ENCODE results near the gene KCNC1. TPM values are rescaled to one million over a fixed set of nuclear protein-coding genes. Genes with fewer than 3 reads are reported as not detected.

KCNC1 gene
- total and polyA plus RNA-seq, 9 of the 15 experiments (the other 6 are each of a cell fraction or from before 2014, with no cell fraction given): 0.05 to 0.08 TPM; not detected in 7

DNA sequence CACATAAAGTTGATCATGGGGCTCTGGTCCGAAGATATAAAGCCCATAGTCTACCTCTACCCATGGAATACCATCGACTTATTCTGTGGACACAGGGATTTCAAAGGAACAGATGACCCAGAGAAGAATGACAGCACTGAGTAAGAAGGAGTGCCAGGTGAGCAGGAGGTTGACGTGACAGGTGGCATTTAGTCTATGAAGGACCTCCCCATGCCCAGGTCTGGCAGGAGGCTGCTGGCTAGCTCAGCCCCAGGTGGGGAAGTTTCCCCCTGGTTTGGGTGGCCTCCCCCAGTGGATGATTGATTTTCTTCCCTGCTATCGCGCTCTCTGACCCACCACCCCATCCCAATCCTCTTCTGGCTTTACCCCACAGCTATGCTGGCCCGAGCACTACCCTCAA is 39.1 kb downstream of the KCNC1 start:
- H3K4me2 ChIP-seq (ENCODE audit: insufficient read depth, low read length): no peak overlapping the region
- no peaks in the 10 kb centered on the region for H3K9me3 ChIP-seq (replicated peaks; ENCODE audit: control insufficient read depth, insufficient read depth, low read depth, low read length)
- peaks cover 10% of the 10 kb centered on the region; the same call in 1 of the 2 replicates for H4K20me1 ChIP-seq (replicated peaks; ENCODE audit: control insufficient read depth, insufficient read depth, low read length)
- ChIA-PET CTCF (ENCODE audit: low intra/inter-chr PET ratio) (no interaction called here), POLR2A (interaction anchor here (0.8 kb wide), 1 partner anchor 153 kb away, joined by 3 read pairs; no protein-coding TSS in a partner anchor)
- H3K79me2 ChIP-seq (ENCODE audit: control insufficient read depth, insufficient read depth, low read length): no peaks in the 10 kb centered on the region
- in situ Hi-C loops (cut with MboI) (no loop called here), intact Hi-C loops (cut with micrococcal nuclease) (no loop called here)
- H2AFZ ChIP-seq (ENCODE audit: low read depth, low read length): no peak overlapping the region
- FAIRE-seq (no peak), DNase-seq (ENCODE audit: extremely low read depth in 1 of 4, low spot score in 3 of 4) (no peak), ATAC-seq (no peak)
- no peak overlapping the region for H3K27ac ChIP-seq (ENCODE audit: extremely low read depth, low read depth, low read length)
- TF ChIP-seq EP300 (IDR thresholded peaks at IDR 0.05; ENCODE audit: low read length) (no peak), ZNF277 (CRISPR knock-in tag; IDR thresholded peaks at IDR 0.05; ENCODE audit: borderline replicate concordance) (no peak), ZNF239 (CRISPR knock-in tag; IDR thresholded peaks at IDR 0.05) (no peak)
- TF ChIP-seq, protein P1, sequence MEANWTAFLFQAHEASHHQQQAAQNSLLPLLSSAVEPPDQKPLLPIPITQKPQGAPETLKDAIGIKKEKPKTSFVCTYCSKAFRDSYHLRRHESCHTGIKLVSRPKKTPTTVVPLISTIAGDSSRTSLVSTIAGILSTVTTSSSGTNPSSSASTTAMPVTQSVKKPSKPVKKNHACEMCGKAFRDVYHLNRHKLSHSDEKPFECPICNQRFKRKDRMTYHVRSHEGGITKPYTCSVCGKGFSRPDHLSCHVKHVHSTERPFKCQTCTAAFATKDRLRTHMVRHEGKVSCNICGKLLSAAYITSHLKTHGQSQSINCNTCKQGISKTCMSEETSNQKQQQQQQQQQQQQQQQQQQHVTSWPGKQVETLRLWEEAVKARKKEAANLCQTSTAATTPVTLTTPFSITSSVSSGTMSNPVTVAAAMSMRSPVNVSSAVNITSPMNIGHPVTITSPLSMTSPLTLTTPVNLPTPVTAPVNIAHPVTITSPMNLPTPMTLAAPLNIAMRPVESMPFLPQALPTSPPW (CRISPR knock-in tag; IDR thresholded peaks at IDR 0.05): no peak
- WGBS (ENCODE audit: insufficient coverage, low coverage, missing lambda C conversion rate): 5% methylated on average over 6 of the region's 6 CpGs
- peaks cover 21 to 59% of the 10 kb centered on the region in 2 experiments; a peak in 4 of 5 replicates for H3K27me3 ChIP-seq (ENCODE audit: control insufficient read depth in 2 of 2, insufficient read depth in 2 of 2, low read length in 2 of 2)
- BruUV-seq (replicated peaks): no TSS peak
- no peak overlapping the region for H3K4me3 ChIP-seq
- no peaks in the 10 kb centered on the region for H3K9me1 ChIP-seq (ENCODE audit: control insufficient read depth, insufficient read depth, low read length)
- H3K36me3 ChIP-seq (ENCODE audit: control insufficient read depth, insufficient read depth, low read length): no peaks in the 10 kb centered on the region
- H3K9ac ChIP-seq (ENCODE audit: insufficient read depth in 1 of 2, low read depth in 2 of 2, low read length in 2 of 2): no peak overlapping the region
- peaks cover 4 to 12% of the 10 kb centered on the region in 2 experiments; a peak in 3 of 5 replicates for H3K4me1 ChIP-seq (replicated peaks in 1 of 2; ENCODE audit: control insufficient read depth in 2 of 2, insufficient read depth in 2 of 2, low read length in 2 of 2)

Measured in K562 (cell line).